Endothelial cell of umbilical vein (primary cell): Measurements from ENCODE around the gene IL16. TPM values are rescaled to one million over a fixed set of nuclear protein-coding genes. Genes with fewer than 3 reads are reported as not detected.

Source experiments
- BruUV-seq: library from RNA; stranded (reverse); fragments of 400-500 nt; replicated peaks from 2 replicates; lab custom pipeline; 2021; lab: Mats Ljungman, UMichigan
- CTCF ChIA-PET: fragments of 300-600, 350-600 bp; sonication (Branson Sonifier 250); formaldehyde crosslinking; loops from one replicate; lab custom pipeline; 2021; ENCODE audit warnings: antibody characterized with exemption, inconsistent platforms; lab: Charles Lee
- POLR2A ChIA-PET: fragments of 300-600, 350-600 bp; sonication (Branson Sonifier 250); formaldehyde crosslinking; loops from one replicate; lab custom pipeline; 2021; ENCODE audit warnings: antibody characterized with exemption, inconsistent platforms; lab: Charles Lee
- DNase-seq: peaks from one replicate; pipeline ENCODE4 v3.0.0-alpha.2; 2011; ENCODE audit warnings: low read depth, low spot score
- FAIRE-seq: peaks from 2 replicates; lab custom pipeline; 2011; peaks lifted over from hg19 to GRCh38; lab: Jason Lieb, UNC
- H2AFZ ChIP-seq: 2 replicates; pipeline ENCODE4 v1.6.0; 2012; ENCODE audit warnings: low read depth, low read length, control low read depth, inconsistent platforms
- H3K27ac ChIP-seq: 2 replicates; pipeline ENCODE4 v1.5.1; 2011; ENCODE audit warnings: low read depth, mild to moderate bottlenecking, control low read depth, low read length, moderate library complexity; ENCODE audit not compliant: insufficient read depth
- H3K27me3 ChIP-seq, 2 experiments: 2 replicates each; pipeline versions ENCODE4 v1.6.0 to v1.6.1; 2011; ENCODE audit warnings: low read length in 2 of 2, mixed read lengths in 1 of 2; ENCODE audit not compliant: control insufficient read depth in 2 of 2, insufficient read depth in 2 of 2
- H3K36me3 ChIP-seq, 2 experiments: 2 replicates in 1 of 2; 3 replicates in 1 of 2; pipeline ENCODE4 v1.5.1; 2011; ENCODE audit warnings: low read length in 2 of 2, mild to moderate bottlenecking in 1 of 2, moderate library complexity in 1 of 2; ENCODE audit not compliant: control insufficient read depth in 2 of 2, insufficient read depth in 2 of 2; ENCODE audit errors: extremely low read depth in 1 of 2
- H3K4me1 ChIP-seq: 3 replicates; pipeline ENCODE4 v1.5.1; 2011; ENCODE audit warnings: mild to moderate bottlenecking, low read length; ENCODE audit not compliant: control insufficient read depth, insufficient read depth; ENCODE audit errors: extremely low read depth
- H3K4me2 ChIP-seq: 2 replicates; pipeline ENCODE4 v1.6.1; 2011; ENCODE audit warnings: low read length, control low read depth, mixed read lengths; ENCODE audit not compliant: insufficient read depth
- H3K4me3 ChIP-seq, 3 experiments: fragments of 200-600 bp in 1 of 3; sonication (generic), shearing (Covaris generic) in 1 of 3; replicated peaks in 1 of 3; 2 replicates each; pipeline ENCODE4 v1.5.1; 2011 to 2016; ENCODE audit warnings: control low read depth in 3 of 3, low read length in 3 of 3, mild to moderate bottlenecking in 2 of 3, inconsistent platforms in 1 of 3, low read depth in 1 of 3, moderate library complexity in 1 of 3; ENCODE audit not compliant: insufficient read depth in 1 of 3
- H3K79me2 ChIP-seq: 2 replicates; pipeline ENCODE4 v1.6.0; 2012; ENCODE audit warnings: low read length, inconsistent platforms; ENCODE audit not compliant: control insufficient read depth, insufficient read depth
- H3K9ac ChIP-seq: replicated peaks from 2 replicates; pipeline ENCODE3; 2011; ENCODE audit warnings: low read length, control low read depth; ENCODE audit not compliant: insufficient read depth; ENCODE audit errors: extremely low read depth
- H3K9me1 ChIP-seq: replicated peaks from 3 replicates; pipeline ENCODE4 v1.6.0; 2011; ENCODE audit warnings: mild to moderate bottlenecking, low read length; ENCODE audit not compliant: control insufficient read depth, insufficient read depth; ENCODE audit errors: extremely low read depth
- H3K9me3 ChIP-seq: replicated peaks from 2 replicates; pipeline ENCODE4 v1.5.1; 2012; ENCODE audit warnings: low read length, inconsistent platforms; ENCODE audit not compliant: control insufficient read depth, insufficient read depth
- H4K20me1 ChIP-seq: replicated peaks from 2 replicates; pipeline ENCODE3; 2011; ENCODE audit warnings: mild to moderate bottlenecking, low read length; ENCODE audit not compliant: control insufficient read depth, insufficient read depth; ENCODE audit errors: extremely low read depth
- EZH2 ChIP-seq: IDR thresholded peaks from 2 replicates; pipeline ENCODE4 v1.6.1; 2012; ENCODE audit warnings: borderline replicate concordance, low read depth, mild to moderate bottlenecking, moderate library complexity, low read length, inconsistent platforms; ENCODE audit not compliant: severe bottlenecking
- FOS ChIP-seq: IDR thresholded peaks from 2 replicates; pipeline ENCODE4 v1.6.1; 2011; ENCODE audit warnings: mild to moderate bottlenecking, low read length, moderate library complexity, borderline replicate concordance; ENCODE audit not compliant: insufficient read depth
- GATA2 ChIP-seq: IDR thresholded peaks from 2 replicates; pipeline ENCODE4 v1.7.0; 2011; ENCODE audit warnings: low read depth, mild to moderate bottlenecking, moderate library complexity, mixed read lengths, low read length; ENCODE audit not compliant: insufficient read length, insufficient read depth
- JUN ChIP-seq: IDR thresholded peaks from 2 replicates; pipeline ENCODE4 v1.6.1; 2011; ENCODE audit warnings: borderline replicate concordance, low read depth; ENCODE audit not compliant: insufficient read length, insufficient read depth
- MAX ChIP-seq: IDR thresholded peaks from 2 replicates; pipeline ENCODE4 v1.6.1; 2011; ENCODE audit not compliant: insufficient read depth, insufficient read length
- MYC ChIP-seq: IDR thresholded peaks from one replicate; pipeline ENCODE4 v1.6.1; 2011; ENCODE audit warnings: mild to moderate bottlenecking, low read depth, low read length
- POLR2A ChIP-seq: IDR thresholded peaks from 2 replicates; pipeline ENCODE4 v1.6.1; 2012; ENCODE audit warnings: low read depth, mild to moderate bottlenecking, control low read depth, low read length
- POLR2AphosphoS5 ChIP-seq: IDR thresholded peaks from 2 replicates; pipeline ENCODE4 v1.6.1; 2012; ENCODE audit warnings: low read depth, mild to moderate bottlenecking, control low read depth, low read length, moderate library complexity; ENCODE audit not compliant: insufficient read depth
- dilution Hi-C: fragments of 300-500 bp; cut with MboI; formaldehyde crosslinking; loops from one replicate; pipeline ENCODE4 v1.15.0; 2019; ENCODE audit warnings: low sequenced_read_pairs; ENCODE audit not compliant: extremely low pct_ligation_motif_present
- intact Hi-C: fragments of 100-400 bp; cut with micrococcal nuclease; formaldehyde crosslinking; loops from one replicate; pipeline ENCODE4 v1.10.0; 2022
- polyA plus RNA-seq, 4 experiments: library from polyadenylated mRNA; depleted of rRNA in 3 of 4; stranded (reverse) in 3 of 4; unstranded in 1 of 4; fragments of >200 nt; gene quantifications; 2 replicates each; pipeline versions ENCODE4 v1.2.1 to v1.2.3, GENCODE V29; 2011 to 2012; ENCODE audit warnings: missing spikeins in 1 of 4
- total RNA-seq: library from RNA; stranded (reverse); gene quantifications from 2 replicates; pipeline ENCODE4 v1.2.3, GENCODE V29; 2021
- TF ChIP-seq, protein P1 (sequence below), 2 donors: IDR thresholded peaks; 1 replicate in 1 of 2; 2 replicates in 1 of 2; pipeline ENCODE4 v1.5.1; 2011; ENCODE audit warnings: low read length in 2 of 2, mild to moderate bottlenecking in 2 of 2, moderate library complexity in 2 of 2, control low read depth in 1 of 2, inconsistent platforms in 1 of 2, low read depth in 1 of 2; ENCODE audit not compliant: insufficient read depth in 1 of 2; ENCODE audit errors: extremely low read depth in 1 of 2

The IL16 gene
- total and polyA plus RNA-seq, 2 donors (not counting 3 experiments of a cell fraction or from before 2014, with no cell fraction given): 0.29 to 2.1 TPM

DNA sequence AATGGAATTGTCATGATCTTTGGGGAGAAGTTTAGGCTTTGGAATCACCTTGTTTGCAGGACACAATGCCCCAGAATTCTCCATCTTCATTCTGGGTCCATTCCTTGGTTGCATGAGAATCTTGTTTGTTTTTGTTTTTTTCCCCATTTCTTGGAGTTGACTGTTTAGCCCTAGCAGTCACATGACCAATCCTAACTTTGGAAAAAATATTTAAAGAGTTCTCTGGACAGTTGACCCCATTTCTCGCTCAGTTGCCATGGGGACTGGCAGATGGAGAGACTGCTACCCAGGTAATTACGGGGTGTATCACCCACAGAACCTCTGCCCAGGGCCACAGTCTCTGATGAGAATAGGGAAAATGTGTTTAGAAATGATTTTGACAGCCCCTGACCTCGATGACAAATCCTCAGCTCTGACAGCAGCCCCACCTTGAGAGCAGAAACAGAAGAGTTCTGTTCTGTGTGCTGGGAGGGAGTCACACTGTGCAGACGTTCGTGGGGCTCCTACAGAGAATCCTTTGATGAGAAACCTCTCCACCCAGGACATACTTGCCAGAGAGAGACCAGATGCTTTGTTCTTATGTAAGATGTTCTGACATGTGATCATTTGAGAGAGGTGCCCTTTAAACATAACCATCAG lies 57.7 kb downstream of the IL16 start:
- ChIA-PET POLR2A (no interaction called here), CTCF (interaction anchor here (1.4 to 5.7 kb wide), 3 partner anchors 12 to 149 kb away, joined by 3 to 41 read pairs (median 13); no protein-coding TSS in a partner anchor)
- H3K27ac ChIP-seq: no peak overlapping the region
- no peak overlapping the region for H3K9ac ChIP-seq
- TF ChIP-seq GATA2 (no peak), JUN (no peak), FOS (no peak), MAX (no peak), EZH2 (no peak), POLR2A (no peak)
- H4K20me1 ChIP-seq: no peaks in the 10 kb centered on the region
- H3K79me2 ChIP-seq: no peaks in the 10 kb centered on the region
- dilution Hi-C loops: no loop called here
- H2AFZ ChIP-seq: no peak overlapping the region
- no TSS peak for BruUV-seq
- H3K4me1 ChIP-seq: no peaks in the 10 kb centered on the region
- H3K27me3 ChIP-seq: peaks cover 4 to 8% of the 10 kb centered on the region in 2 experiments
- H3K4me2 ChIP-seq: no peak overlapping the region
- no peak for FAIRE-seq
- no peak overlapping the region for H3K4me3 ChIP-seq
- H3K9me3 ChIP-seq: no peaks in the 10 kb centered on the region
- no peaks in the 10 kb centered on the region for H3K9me1 ChIP-seq
- DNase-seq: no peak
- intact Hi-C loops: no loop called here
- H3K36me3 ChIP-seq: no peaks in the 10 kb centered on the region

DNA sequence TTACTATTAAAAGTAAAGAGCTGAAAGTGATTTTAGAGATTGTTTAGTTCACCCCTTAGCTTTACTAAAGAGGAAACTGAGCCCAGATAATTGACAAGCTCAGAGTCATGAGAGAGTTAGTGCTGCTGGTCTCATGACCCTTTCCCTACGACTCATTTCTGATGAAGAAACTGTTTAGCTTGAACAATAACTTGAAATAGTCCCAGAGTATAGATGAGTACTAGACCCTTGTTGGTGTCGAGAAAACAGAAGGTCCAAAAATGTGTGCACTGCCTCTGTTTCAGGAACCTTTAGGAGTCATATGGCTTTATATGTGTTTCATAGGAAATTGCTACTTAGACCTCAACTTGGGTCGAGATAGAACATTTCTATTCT lies 58.2 kb downstream of the IL16 start:
- FAIRE-seq: no peak
- H3K9me3 ChIP-seq: no peaks in the 10 kb centered on the region
- H4K20me1 ChIP-seq: no peaks in the 10 kb centered on the region
- H3K9ac ChIP-seq: no peak overlapping the region
- H3K36me3 ChIP-seq: no peaks in the 10 kb centered on the region
- TF ChIP-seq JUN (no peak), MYC (no peak), GATA2 (no peak), MAX (no peak), POLR2A (no peak), EZH2 (no peak), FOS (no peak), POLR2AphosphoS5 (no peak)
- TF ChIP-seq, protein P1, sequence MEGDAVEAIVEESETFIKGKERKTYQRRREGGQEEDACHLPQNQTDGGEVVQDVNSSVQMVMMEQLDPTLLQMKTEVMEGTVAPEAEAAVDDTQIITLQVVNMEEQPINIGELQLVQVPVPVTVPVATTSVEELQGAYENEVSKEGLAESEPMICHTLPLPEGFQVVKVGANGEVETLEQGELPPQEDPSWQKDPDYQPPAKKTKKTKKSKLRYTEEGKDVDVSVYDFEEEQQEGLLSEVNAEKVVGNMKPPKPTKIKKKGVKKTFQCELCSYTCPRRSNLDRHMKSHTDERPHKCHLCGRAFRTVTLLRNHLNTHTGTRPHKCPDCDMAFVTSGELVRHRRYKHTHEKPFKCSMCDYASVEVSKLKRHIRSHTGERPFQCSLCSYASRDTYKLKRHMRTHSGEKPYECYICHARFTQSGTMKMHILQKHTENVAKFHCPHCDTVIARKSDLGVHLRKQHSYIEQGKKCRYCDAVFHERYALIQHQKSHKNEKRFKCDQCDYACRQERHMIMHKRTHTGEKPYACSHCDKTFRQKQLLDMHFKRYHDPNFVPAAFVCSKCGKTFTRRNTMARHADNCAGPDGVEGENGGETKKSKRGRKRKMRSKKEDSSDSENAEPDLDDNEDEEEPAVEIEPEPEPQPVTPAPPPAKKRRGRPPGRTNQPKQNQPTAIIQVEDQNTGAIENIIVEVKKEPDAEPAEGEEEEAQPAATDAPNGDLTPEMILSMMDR (IDR thresholded peaks at IDR 0.05; ENCODE audit: extremely low read depth in 1 of 2, insufficient read depth in 1 of 2, low read depth in 1 of 2, low read length in 2 of 2): no peak
- CTCF ChIA-PET: interaction anchor here (1.4 to 5.7 kb wide), 3 partner anchors 12 to 149 kb away, joined by 3 to 41 read pairs (median 13); no protein-coding TSS in a partner anchor
- no peak overlapping the region for H3K4me2 ChIP-seq
- peaks cover 4 to 8% of the 10 kb centered on the region in 2 experiments for H3K27me3 ChIP-seq
- no TSS peak for BruUV-seq
- dilution Hi-C loops (no loop called here), intact Hi-C loops (no loop called here)
- POLR2A ChIA-PET: no interaction called here
- no peak overlapping the region for H3K4me3 ChIP-seq
- no peak overlapping the region for H2AFZ ChIP-seq
- no peak for DNase-seq
- no peak overlapping the region for H3K27ac ChIP-seq
- no peaks in the 10 kb centered on the region for H3K79me2 ChIP-seq
- H3K9me1 ChIP-seq: no peaks in the 10 kb centered on the region
- no peaks in the 10 kb centered on the region for H3K4me1 ChIP-seq
